Measurements from ENCODE around the gene MYO18A.

MYO18A gene

GRCh38 chr17:29165800-29166506 lies 14.2 kb downstream of the MYO18A start:
- no peak for DNase-seq (ENCODE audit: low read depth in 2 of 2)

GRCh38 chr17:29165261-29165660 lies 14.9 kb downstream of the MYO18A start:
- no peak for DNase-seq (ENCODE audit: low read depth in 2 of 2)

GRCh38 chr17:29163563-29163962 lies 16.6 kb downstream of the MYO18A start:
- no peak for DNase-seq (ENCODE audit: low read depth in 2 of 2)

GRCh38 chr17:29162909-29163341 lies 17.3 kb downstream of the MYO18A start:
- no peak for DNase-seq (ENCODE audit: low read depth in 2 of 2)

- DNase-seq (ENCODE audit: low read depth in 2 of 2): no peak
Observed at GRCh38 chr17:29162082-29162908, 17.9 kb downstream of the MYO18A start.

GRCh38 chr17:29160253-29160652 lies 19.9 kb downstream of the MYO18A start:
- DNase-seq (ENCODE audit: low read depth in 2 of 2): no peak

GRCh38 chr17:29159306-29159860 lies 20.8 kb downstream of the MYO18A start:
- no peak for DNase-seq (ENCODE audit: low read depth in 2 of 2)

- no peak for DNase-seq (ENCODE audit: low read depth in 2 of 2)
Observed at GRCh38 chr17:29158488-29159275, 21.5 kb downstream of the MYO18A start.

- DNase-seq (ENCODE audit: low read depth in 2 of 2): no peak
Observed at GRCh38 chr17:29158096-29158487, 22.1 kb downstream of the MYO18A start.

- DNase-seq (ENCODE audit: low read depth in 2 of 2): no peak
Observed at GRCh38 chr17:29157310-29157709, 22.9 kb downstream of the MYO18A start.

GRCh38 chr17:29156781-29157180 lies 23.4 kb downstream of the MYO18A start:
- no peak for DNase-seq (ENCODE audit: low read depth in 2 of 2)

GRCh38 chr17:29155966-29156338 lies 24.2 kb downstream of the MYO18A start:
- DNase-seq (ENCODE audit: low read depth in 2 of 2): no peak

GRCh38 chr17:29155227-29155965 lies 24.8 kb downstream of the MYO18A start:
- DNase-seq (ENCODE audit: low read depth in 2 of 2): peak; percentile 43 to 59

- DNase-seq (ENCODE audit: low read depth in 2 of 2): no peak
Observed at GRCh38 chr17:29154516-29155226, 25.5 kb downstream of the MYO18A start.

- no peak for DNase-seq (ENCODE audit: low read depth in 2 of 2)
Observed at GRCh38 chr17:29151567-29151966, 28.6 kb downstream of the MYO18A start.

- DNase-seq (ENCODE audit: low read depth in 2 of 2): no peak
Observed at GRCh38 chr17:29150161-29150560, 30.0 kb downstream of the MYO18A start.

GRCh38 chr17:29149431-29150064 lies 30.6 kb downstream of the MYO18A start:
- DNase-seq (ENCODE audit: low read depth in 2 of 2): peak in 1 of 2 donors; percentile 14

GRCh38 chr17:29148790-29149430 lies 31.3 kb downstream of the MYO18A start:
- DNase-seq (ENCODE audit: low read depth in 2 of 2): peak; percentile 80 to 89

GRCh38 chr17:29148257-29148789 lies 31.9 kb downstream of the MYO18A start:
- DNase-seq (ENCODE audit: low read depth in 2 of 2): no peak
